ENCODE data around the gene DNER.

GRCh38 chr2:229596796-229597195 is 117.6 kb downstream of the DNER start:
- TF ChIP-seq CTCF (IDR thresholded peaks at IDR 0.05; ENCODE audit: low read depth, low read length) (no peak), EZH2phosphoT487 (IDR thresholded peaks at IDR 0.05; ENCODE audit: low read depth) (no peak)

Data from OCI-LY3 (cell line).